Neural cell (in vitro differentiated cells): ENCODE data around the gene EEF1AKMT2. TPM values are rescaled to one million over a fixed set of nuclear protein-coding genes. Genes with fewer than 3 reads are reported as not detected.

Source experiments
- H2AFZ ChIP-seq: fragments of 200-600, 300-800 bp; sonication (generic), shearing (Covaris generic); 2 replicates; pipeline ENCODE4 v1.6.0; 2014; ENCODE audit warnings: low read depth, mild to moderate bottlenecking, antibody characterized with exemption, low read length, moderate library complexity
- H3F3A ChIP-seq: fragments of 200-600 bp; shearing (Covaris generic); 2 replicates; pipeline ENCODE4 v1.6.1; 2016; ENCODE audit warnings: mild to moderate bottlenecking, moderate library complexity, mixed read lengths, antibody characterized with exemption, low read length; ENCODE audit not compliant: insufficient read depth, poor library complexity, severe bottlenecking
- H3K27ac ChIP-seq: fragments of 200-600, 300-800 bp; sonication (generic), shearing (Covaris generic); 2 replicates; pipeline ENCODE4 v1.5.1; 2014; ENCODE audit warnings: mild to moderate bottlenecking, low read length, moderate library complexity
- H3K27me3 ChIP-seq: fragments of 300-800, 200-600 bp; sonication (generic), shearing (Covaris generic); 2 replicates; pipeline ENCODE4 v1.6.0; 2014; ENCODE audit warnings: mild to moderate bottlenecking, low read depth, low read length, moderate library complexity; ENCODE audit not compliant: insufficient read depth
- H3K36me3 ChIP-seq: fragments of 300-800, 200-600 bp; sonication (generic), shearing (Covaris generic); 2 replicates; pipeline ENCODE4 v1.5.1; 2014; ENCODE audit warnings: mild to moderate bottlenecking, antibody characterized with exemption, low read length, moderate library complexity; ENCODE audit not compliant: insufficient read depth
- H3K4me2 ChIP-seq: fragments of 300-800, 200-600 bp; sonication (generic), shearing (Covaris generic); 2 replicates; pipeline ENCODE4 v1.6.0; 2014; ENCODE audit warnings: mild to moderate bottlenecking, low read length
- H3K4me3 ChIP-seq: fragments of 300-800, 200-600 bp; sonication (generic), shearing (Covaris generic); 2 replicates; pipeline ENCODE4 v1.5.1; 2014; ENCODE audit warnings: mild to moderate bottlenecking, low read length, moderate library complexity
- H3K79me2 ChIP-seq: fragments of 200-600 bp; shearing (Covaris generic); replicated peaks from 2 replicates; pipeline ENCODE4 v1.6.0; 2014; ENCODE audit warnings: mild to moderate bottlenecking, low read length, moderate library complexity; ENCODE audit not compliant: insufficient read depth
- H3K9ac ChIP-seq: fragments of 300-800, 200-600 bp; sonication (generic), shearing (Covaris generic); 2 replicates; pipeline ENCODE4 v1.6.1; 2016; ENCODE audit warnings: mild to moderate bottlenecking, low read length, mixed read lengths
- H3K9me2 ChIP-seq: fragments of 200-600 bp; shearing (Covaris generic); 2 replicates; pipeline ENCODE4 v1.6.1; 2016; ENCODE audit warnings: mild to moderate bottlenecking, low read length, mixed read lengths; ENCODE audit not compliant: insufficient read depth
- H3K9me3 ChIP-seq: fragments of 200-600, 300-800 bp; sonication (generic), shearing (Covaris generic); 2 replicates; pipeline ENCODE4 v1.6.1; 2016; ENCODE audit warnings: mild to moderate bottlenecking, mixed run types, low read length, moderate library complexity, mixed read lengths
- H4K20me1 ChIP-seq: fragments of 200-600 bp; shearing (Covaris generic); 2 replicates; pipeline ENCODE4 v1.6.1; 2016; ENCODE audit warnings: mild to moderate bottlenecking, mixed run types; ENCODE audit not compliant: insufficient read depth
- EP300 ChIP-seq: fragments of 450-650 bp; conservative IDR thresholded peaks from 2 replicates; pipeline ENCODE4 v1.6.1; 2014; ENCODE audit warnings: antibody characterized with exemption, mild to moderate bottlenecking, moderate library complexity; ENCODE audit not compliant: poor library complexity, severe bottlenecking
- EZH2 ChIP-seq: fragments of 200-600, 300-800 bp; shearing (Covaris generic), sonication (generic); IDR thresholded peaks from 2 replicates; pipeline ENCODE4 v1.6.1; 2014; ENCODE audit warnings: antibody characterized with exemption, low read length, borderline replicate concordance, mild to moderate bottlenecking; ENCODE audit not compliant: insufficient read depth, poor library complexity, severe bottlenecking
- MXI1 ChIP-seq: fragments of 450-650 bp; conservative IDR thresholded peaks from 2 replicates; pipeline ENCODE4 v1.6.1; 2014; ENCODE audit warnings: antibody characterized with exemption, mild to moderate bottlenecking; ENCODE audit not compliant: poor library complexity, severe bottlenecking
- POLR2AphosphoS5 ChIP-seq: IDR thresholded peaks from 2 replicates; pipeline ENCODE4 v1.6.1; 2012
- RAD21 ChIP-seq: fragments of 450-650 bp; conservative IDR thresholded peaks from 2 replicates; pipeline ENCODE4 v1.6.1; 2014; ENCODE audit warnings: antibody characterized with exemption, mild to moderate bottlenecking, moderate library complexity
- SMC3 ChIP-seq: fragments of 450-650 bp; conservative IDR thresholded peaks from 2 replicates; pipeline ENCODE4 v1.6.1; 2014; ENCODE audit warnings: antibody characterized with exemption, mild to moderate bottlenecking, moderate library complexity; ENCODE audit not compliant: poor library complexity
- TAF1 ChIP-seq: IDR thresholded peaks from 2 replicates; pipeline ENCODE4 v1.6.1; 2012; ENCODE audit warnings: low read depth
- polyA plus RNA-seq: library from polyadenylated mRNA; depleted of rRNA; stranded (reverse); fragments of >200 nt; gene quantifications from 2 replicates; pipeline ENCODE4 v1.2.3, GENCODE V29; 2014
- TF ChIP-seq, protein P1 (sequence below): fragments of 450-650 bp; IDR thresholded peaks from 2 replicates; pipeline ENCODE4 v1.5.1; 2014; ENCODE audit warnings: antibody characterized with exemption, mild to moderate bottlenecking, moderate library complexity; ENCODE audit not compliant: poor library complexity, severe bottlenecking
- TF ChIP-seq, protein P2 (sequence below): IDR thresholded peaks from 2 replicates; pipeline ENCODE4 v1.6.1; 2012; ENCODE audit warnings: borderline replicate concordance

Gene EEF1AKMT2
- polyA plus RNA-seq, 1 donor from 2014 or later = 63.7 TPM

DNA sequence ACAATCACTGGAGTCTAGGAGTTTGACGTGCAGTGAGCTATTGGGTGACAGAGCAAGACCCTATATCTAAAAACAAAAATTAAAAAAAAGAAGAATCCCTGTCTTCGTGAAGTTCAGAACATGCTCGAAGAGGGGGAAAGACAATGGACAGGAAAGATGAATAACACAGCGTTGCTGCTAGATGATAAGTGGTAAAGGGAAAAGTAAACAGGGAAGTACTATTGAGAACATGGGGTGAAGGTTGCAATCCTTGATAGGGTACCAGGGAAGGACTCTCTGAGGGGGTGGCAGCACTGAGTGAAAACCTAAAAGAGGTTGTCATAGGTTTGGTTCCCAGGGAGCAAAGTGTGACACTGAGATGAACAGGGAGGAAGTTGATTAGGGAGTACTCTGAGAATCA is 7.1 kb upstream of the EEF1AKMT2 start:
- H3K9ac ChIP-seq = no peak overlapping the region
- H3K36me3 ChIP-seq = no peaks in the 10 kb centered on the region
- H2AFZ ChIP-seq = no peak overlapping the region
- no peak overlapping the region for H3K4me3 ChIP-seq
- no peak overlapping the region for H3K4me2 ChIP-seq
- H3K79me2 ChIP-seq = peaks cover 19% of the 10 kb centered on the region
- no peaks in the 10 kb centered on the region for H3F3A ChIP-seq
- TF ChIP-seq TAF1 (no peak), EZH2 (no peak), EP300 (no peak), RAD21 (no peak), SMC3 (no peak), MXI1 (no peak), POLR2AphosphoS5 (no peak)
- TF ChIP-seq, protein P1, sequence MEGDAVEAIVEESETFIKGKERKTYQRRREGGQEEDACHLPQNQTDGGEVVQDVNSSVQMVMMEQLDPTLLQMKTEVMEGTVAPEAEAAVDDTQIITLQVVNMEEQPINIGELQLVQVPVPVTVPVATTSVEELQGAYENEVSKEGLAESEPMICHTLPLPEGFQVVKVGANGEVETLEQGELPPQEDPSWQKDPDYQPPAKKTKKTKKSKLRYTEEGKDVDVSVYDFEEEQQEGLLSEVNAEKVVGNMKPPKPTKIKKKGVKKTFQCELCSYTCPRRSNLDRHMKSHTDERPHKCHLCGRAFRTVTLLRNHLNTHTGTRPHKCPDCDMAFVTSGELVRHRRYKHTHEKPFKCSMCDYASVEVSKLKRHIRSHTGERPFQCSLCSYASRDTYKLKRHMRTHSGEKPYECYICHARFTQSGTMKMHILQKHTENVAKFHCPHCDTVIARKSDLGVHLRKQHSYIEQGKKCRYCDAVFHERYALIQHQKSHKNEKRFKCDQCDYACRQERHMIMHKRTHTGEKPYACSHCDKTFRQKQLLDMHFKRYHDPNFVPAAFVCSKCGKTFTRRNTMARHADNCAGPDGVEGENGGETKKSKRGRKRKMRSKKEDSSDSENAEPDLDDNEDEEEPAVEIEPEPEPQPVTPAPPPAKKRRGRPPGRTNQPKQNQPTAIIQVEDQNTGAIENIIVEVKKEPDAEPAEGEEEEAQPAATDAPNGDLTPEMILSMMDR = no peak
- TF ChIP-seq, protein P2, sequence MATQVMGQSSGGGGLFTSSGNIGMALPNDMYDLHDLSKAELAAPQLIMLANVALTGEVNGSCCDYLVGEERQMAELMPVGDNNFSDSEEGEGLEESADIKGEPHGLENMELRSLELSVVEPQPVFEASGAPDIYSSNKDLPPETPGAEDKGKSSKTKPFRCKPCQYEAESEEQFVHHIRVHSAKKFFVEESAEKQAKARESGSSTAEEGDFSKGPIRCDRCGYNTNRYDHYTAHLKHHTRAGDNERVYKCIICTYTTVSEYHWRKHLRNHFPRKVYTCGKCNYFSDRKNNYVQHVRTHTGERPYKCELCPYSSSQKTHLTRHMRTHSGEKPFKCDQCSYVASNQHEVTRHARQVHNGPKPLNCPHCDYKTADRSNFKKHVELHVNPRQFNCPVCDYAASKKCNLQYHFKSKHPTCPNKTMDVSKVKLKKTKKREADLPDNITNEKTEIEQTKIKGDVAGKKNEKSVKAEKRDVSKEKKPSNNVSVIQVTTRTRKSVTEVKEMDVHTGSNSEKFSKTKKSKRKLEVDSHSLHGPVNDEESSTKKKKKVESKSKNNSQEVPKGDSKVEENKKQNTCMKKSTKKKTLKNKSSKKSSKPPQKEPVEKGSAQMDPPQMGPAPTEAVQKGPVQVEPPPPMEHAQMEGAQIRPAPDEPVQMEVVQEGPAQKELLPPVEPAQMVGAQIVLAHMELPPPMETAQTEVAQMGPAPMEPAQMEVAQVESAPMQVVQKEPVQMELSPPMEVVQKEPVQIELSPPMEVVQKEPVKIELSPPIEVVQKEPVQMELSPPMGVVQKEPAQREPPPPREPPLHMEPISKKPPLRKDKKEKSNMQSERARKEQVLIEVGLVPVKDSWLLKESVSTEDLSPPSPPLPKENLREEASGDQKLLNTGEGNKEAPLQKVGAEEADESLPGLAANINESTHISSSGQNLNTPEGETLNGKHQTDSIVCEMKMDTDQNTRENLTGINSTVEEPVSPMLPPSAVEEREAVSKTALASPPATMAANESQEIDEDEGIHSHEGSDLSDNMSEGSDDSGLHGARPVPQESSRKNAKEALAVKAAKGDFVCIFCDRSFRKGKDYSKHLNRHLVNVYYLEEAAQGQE = no peak
- H3K9me3 ChIP-seq = no peaks in the 10 kb centered on the region
- H4K20me1 ChIP-seq = no peaks in the 10 kb centered on the region
- no peaks in the 10 kb centered on the region for H3K27me3 ChIP-seq
- no peak overlapping the region for H3K27ac ChIP-seq
- no peaks in the 10 kb centered on the region for H3K9me2 ChIP-seq

DNA sequence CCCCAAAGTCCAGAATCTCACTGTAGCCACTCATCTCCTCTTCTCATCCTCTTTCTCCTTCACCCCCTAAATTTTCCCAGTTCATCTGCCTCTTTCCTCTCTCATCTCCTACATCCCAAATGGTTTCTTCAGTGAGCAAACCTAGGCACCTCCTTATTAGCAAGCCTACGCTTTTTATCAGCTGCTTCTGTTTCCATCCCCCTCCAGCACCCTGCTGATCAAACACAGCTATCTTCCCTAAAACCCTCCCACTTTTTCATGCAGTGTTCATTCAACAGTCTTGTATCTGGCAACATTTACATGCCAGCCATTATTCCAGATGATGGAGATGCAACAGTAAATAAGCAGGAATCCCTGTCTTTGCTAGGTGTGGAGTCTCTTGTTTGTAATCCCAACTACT is 6.7 kb upstream of the EEF1AKMT2 start:
- H3K79me2 ChIP-seq = peaks cover 15% of the 10 kb centered on the region
- no peak overlapping the region for H3K4me3 ChIP-seq
- H3K9ac ChIP-seq = no peak overlapping the region
- no peaks in the 10 kb centered on the region for H3K36me3 ChIP-seq
- no peaks in the 10 kb centered on the region for H4K20me1 ChIP-seq
- H3K27me3 ChIP-seq = no peaks in the 10 kb centered on the region
- H3K9me3 ChIP-seq = no peaks in the 10 kb centered on the region
- TF ChIP-seq EZH2 (no peak), SMC3 (no peak), RAD21 (no peak), TAF1 (no peak), EP300 (no peak), MXI1 (no peak), POLR2AphosphoS5 (no peak)
- TF ChIP-seq, protein P1 = no peak
- TF ChIP-seq, protein P2 = no peak
- H3K9me2 ChIP-seq = no peaks in the 10 kb centered on the region
- no peak overlapping the region for H3K4me2 ChIP-seq
- H2AFZ ChIP-seq = no peak overlapping the region
- no peak overlapping the region for H3K27ac ChIP-seq
- H3F3A ChIP-seq = no peaks in the 10 kb centered on the region
